CD4-positive, alpha-beta T cell treated with Interleukin-17A for 1 hour (primary cell): ENCODE data around the gene HIPK4.
"Not testable (repeated sequence)": the region's sequence is repeated elsewhere in the genome, so short reads cannot be mapped to it uniquely, and the experiment has no call there.

Source experiments
- DNase-seq: peaks from one replicate; pipeline ENCODE4 v3.0.0-alpha.2; 2020

The HIPK4 gene

GRCh38 chr19:40390084-40390742 lies at the start of gene HIPK4:
Gene HIPK4 (minus strand): TSS chr19:40390181. CDS start chr19:40389902, 279 bp downstream.
- DNase-seq, result no peak

- no peak for DNase-seq
Observed at GRCh38 chr19:40438284-40438683, 48.3 kb upstream of the HIPK4 start.

- DNase-seq, result peak; percentile 56
Observed at GRCh38 chr19:40433391-40434216, 43.6 kb upstream of the HIPK4 start.

- not testable (repeated sequence) for DNase-seq
Observed at GRCh38 chr19:40432760-40433159, 42.8 kb upstream of the HIPK4 start.

- no peak for DNase-seq
Observed at GRCh38 chr19:40431698-40432097, 41.7 kb upstream of the HIPK4 start.

GRCh38 chr19:40430242-40430641 lies 40.3 kb upstream of the HIPK4 start:
- DNase-seq, result not testable (repeated sequence)

GRCh38 chr19:40428197-40428596 lies 38.2 kb upstream of the HIPK4 start:
- DNase-seq, result not testable (repeated sequence)

- DNase-seq, result peak; percentile 100
Observed at GRCh38 chr19:40425450-40426287, 35.7 kb upstream of the HIPK4 start, which contains the start of gene SERTAD1. Gene SERTAD1 (minus strand): TSS chr19:40425992. CDS start chr19:40423546, 2,446 bp downstream.

- no peak for DNase-seq
Observed at GRCh38 chr19:40424637-40425449, 34.9 kb upstream of the HIPK4 start.

GRCh38 chr19:40423938-40424337 lies 34.0 kb upstream of the HIPK4 start:
- DNase-seq, result no peak

- no peak for DNase-seq
Observed at GRCh38 chr19:40422748-40423566, 33.0 kb upstream of the HIPK4 start.

- DNase-seq, result no peak
Observed at GRCh38 chr19:40421993-40422747, 32.2 kb upstream of the HIPK4 start.

- DNase-seq, result peak; percentile 78
Observed at GRCh38 chr19:40420766-40421765, 31.1 kb upstream of the HIPK4 start.

- no peak for DNase-seq
Observed at GRCh38 chr19:40420451-40420765, 30.4 kb upstream of the HIPK4 start.

- DNase-seq, result no peak
Observed at GRCh38 chr19:40419780-40420179, 29.8 kb upstream of the HIPK4 start.

- DNase-seq, result no peak
Observed at GRCh38 chr19:40419066-40419612, 29.2 kb upstream of the HIPK4 start.

- no peak for DNase-seq
Observed at GRCh38 chr19:40418040-40418439, 28.1 kb upstream of the HIPK4 start.

- DNase-seq, result no peak
Observed at GRCh38 chr19:40417643-40417981, 27.6 kb upstream of the HIPK4 start.

GRCh38 chr19:40416918-40417642 lies 27.1 kb upstream of the HIPK4 start:
- no peak for DNase-seq
